GM10847 (cell line): Measurements from ENCODE around the gene ADK.

ENCODE experiments used
- POLR2A ChIP-seq: IDR thresholded peaks from 2 replicates; pipeline ENCODE4 v1.6.1; 2011; ENCODE audit not compliant: insufficient read length; ENCODE audit errors: extremely low read depth

The ADK gene

GRCh38 chr10:74728225-74728624 is 577.2 kb downstream of the ADK start:
- TF ChIP-seq POLR2A, result no peak

- TF ChIP-seq POLR2A, result no peak
Measured at GRCh38 chr10:74730246-74730645, 579.2 kb downstream of the ADK start.

- TF ChIP-seq POLR2A, result no peak
Measured at GRCh38 chr10:74733612-74734011, 582.6 kb downstream of the ADK start.

- TF ChIP-seq POLR2A, result no peak
Measured at GRCh38 chr10:74736029-74736428, 585.0 kb downstream of the ADK start.

GRCh38 chr10:74738052-74738451 is 587.0 kb downstream of the ADK start:
- TF ChIP-seq POLR2A, result no peak

GRCh38 chr10:74738542-74738941 is 587.5 kb downstream of the ADK start:
- TF ChIP-seq POLR2A, result no peak

- no peak for TF ChIP-seq POLR2A
Measured at GRCh38 chr10:74738985-74739567, 588.1 kb downstream of the ADK start.

GRCh38 chr10:74743401-74743800 is 592.4 kb downstream of the ADK start:
- TF ChIP-seq POLR2A, result no peak

GRCh38 chr10:74745449-74745848 is 594.4 kb downstream of the ADK start:
- TF ChIP-seq POLR2A, result no peak

- TF ChIP-seq POLR2A, result no peak
Measured at GRCh38 chr10:74746813-74747212, 595.8 kb downstream of the ADK start.

GRCh38 chr10:74748468-74749031 is 597.5 kb downstream of the ADK start:
- no peak for TF ChIP-seq POLR2A

GRCh38 chr10:74750848-74751274 is 599.8 kb downstream of the ADK start:
- no peak for TF ChIP-seq POLR2A

GRCh38 chr10:74752371-74753040 is 601.5 kb downstream of the ADK start:
- no peak for TF ChIP-seq POLR2A

GRCh38 chr10:74753442-74754211 is 602.6 kb downstream of the ADK start:
- no peak for TF ChIP-seq POLR2A

- no peak for TF ChIP-seq POLR2A
Measured at GRCh38 chr10:74754381-74754821, 603.4 kb downstream of the ADK start.

GRCh38 chr10:74755273-74755672 is 604.3 kb downstream of the ADK start:
- no peak for TF ChIP-seq POLR2A
